HG03565 (cell line): ENCODE measurements around the gene RNF10.
"Not testable (repeated sequence)": the region's sequence is repeated elsewhere in the genome, so short reads cannot be mapped to it uniquely, and the experiment has no call there.

Experiments used
- ATAC-seq: cut with Tn5 transposase; IDR thresholded peaks from one replicate; pipeline ENCODE4 v1.9.1; 2021; ENCODE audit warnings: mild to moderate bottlenecking, moderate library complexity; ENCODE audit not compliant: unreplicated experiment

Gene RNF10

DNA sequence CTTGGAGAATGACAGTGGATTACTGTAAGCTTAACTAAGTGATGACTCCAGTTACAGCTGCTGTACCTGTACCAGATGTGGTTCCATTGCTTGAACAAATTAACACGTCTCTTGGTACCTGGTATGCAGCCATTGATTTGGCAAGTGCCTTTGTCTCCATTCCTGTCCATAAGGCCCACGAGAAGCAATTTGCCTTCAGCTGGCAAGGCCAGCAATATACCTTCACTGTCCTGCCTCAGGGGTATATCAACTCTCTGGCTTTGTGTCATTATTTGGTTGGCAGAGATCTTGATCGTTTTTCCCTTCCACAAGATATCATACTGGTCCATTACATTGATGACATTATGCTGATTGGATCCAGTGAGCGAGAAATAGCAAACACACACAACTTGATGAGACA, 76.4 kb downstream of the RNF10 start:
- ATAC-seq, result no peak

DNA sequence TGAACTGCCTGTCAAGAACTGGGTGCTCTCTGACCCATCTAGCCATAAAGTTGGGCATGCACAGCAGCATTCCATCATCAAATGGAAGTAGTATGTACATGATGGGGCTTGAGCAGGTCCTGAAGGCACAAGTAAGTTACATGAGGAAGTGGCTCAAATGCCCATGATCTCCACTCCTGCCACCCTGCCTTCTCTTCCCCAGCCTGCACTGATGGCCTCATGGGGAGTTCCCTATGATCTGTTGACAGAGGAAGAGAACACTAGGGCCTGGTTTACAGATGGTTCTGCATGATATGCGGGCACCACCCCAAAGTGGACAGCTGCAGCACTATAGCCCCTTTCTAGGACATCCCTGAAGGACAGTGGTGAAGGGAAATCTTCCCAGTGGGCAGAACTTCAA, 77.4 kb downstream of the RNF10 start:
- ATAC-seq, result not testable (repeated sequence)

DNA sequence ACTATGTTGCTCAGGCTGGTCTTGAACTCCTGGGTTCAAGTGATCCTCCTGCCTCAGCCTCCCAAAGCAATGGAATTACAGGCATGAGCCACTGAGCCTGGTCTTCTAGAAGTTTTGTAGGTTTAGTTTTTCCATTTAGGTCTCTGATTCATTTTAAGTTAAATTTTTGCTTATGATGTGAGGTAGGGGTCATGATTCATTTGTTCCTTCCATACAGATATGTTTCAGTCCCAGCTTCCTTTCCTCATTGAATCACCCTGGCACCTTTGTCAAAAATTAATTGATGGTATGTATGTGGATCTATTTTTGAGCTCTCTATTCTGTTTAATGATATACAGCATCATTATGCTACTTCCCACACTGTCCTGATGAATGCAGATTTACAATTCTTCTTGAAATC, 80.7 kb downstream of the RNF10 start:
- ATAC-seq, result no peak

DNA sequence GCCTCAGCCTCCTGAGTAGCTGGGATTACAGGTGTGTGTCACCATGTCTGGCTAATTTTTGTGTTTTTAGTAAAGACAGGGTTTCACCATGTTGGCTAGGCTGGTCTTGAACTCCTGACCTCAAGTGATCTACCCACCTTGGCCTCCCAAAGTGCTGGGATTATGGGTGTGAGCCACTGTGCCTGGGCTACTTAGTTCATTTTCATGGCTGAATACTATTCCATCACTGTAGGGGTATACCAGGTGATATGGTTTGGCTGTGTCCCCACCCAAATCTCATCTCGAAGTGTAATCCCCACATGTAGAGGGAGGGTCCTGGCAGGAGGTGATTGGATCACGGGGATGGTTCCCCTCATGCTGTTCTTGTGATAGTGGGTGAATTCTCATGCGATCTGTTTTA, 83.0 kb downstream of the RNF10 start:
- ATAC-seq, result not testable (repeated sequence)

DNA sequence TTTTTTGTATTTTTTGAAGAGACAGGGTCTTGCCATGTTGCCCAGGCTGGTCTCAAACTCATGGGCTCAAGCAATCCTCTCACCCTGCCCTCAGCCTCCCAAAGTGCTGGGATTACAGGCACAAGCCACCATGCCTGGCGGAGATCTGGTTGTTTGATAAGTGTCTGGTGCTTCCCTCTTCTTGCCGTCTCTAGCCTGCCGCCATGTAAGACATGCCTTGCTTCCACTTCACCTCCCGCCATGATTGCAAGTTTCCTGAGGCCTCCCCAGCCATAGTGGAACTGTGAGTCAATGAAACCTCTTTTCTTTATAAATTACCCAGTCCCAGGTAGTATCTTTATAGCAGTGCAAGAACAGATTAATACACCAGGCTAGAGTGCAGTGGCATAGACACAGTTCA, 83.6 kb downstream of the RNF10 start:
- ATAC-seq, result not testable (repeated sequence)

DNA sequence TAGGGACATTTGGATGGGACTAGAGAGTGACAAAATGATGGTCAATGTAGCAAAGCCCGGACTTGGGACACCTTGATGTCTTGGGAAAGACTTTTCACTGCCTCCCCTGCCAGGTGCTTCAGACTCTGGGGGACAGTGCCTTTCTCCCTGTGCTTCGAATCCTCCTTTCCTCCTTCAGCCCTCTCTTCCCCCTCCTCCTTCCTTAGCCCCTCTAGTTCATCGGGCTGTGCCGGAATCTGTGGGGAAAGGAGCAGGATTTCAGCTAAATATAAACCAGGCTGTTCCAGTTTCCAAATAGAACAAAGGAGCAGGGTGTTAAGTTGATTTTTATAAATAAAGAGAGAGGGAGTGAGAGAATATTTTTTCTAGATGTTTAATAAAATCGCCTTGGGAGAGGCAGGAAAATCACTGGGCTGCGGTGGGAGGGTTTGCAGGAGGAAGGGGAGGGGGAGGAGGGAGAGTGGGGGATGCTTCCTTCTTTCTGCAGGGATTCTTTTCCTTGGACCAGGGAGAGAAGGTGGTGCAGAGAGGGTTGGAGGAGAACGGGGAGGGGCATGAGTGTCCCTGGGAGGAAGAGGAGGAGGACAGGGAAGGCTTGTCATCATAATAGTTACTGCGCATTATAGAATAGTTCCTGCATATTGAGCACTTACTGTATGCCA, 84.9 kb downstream of the RNF10 start:
- no peak for ATAC-seq

DNA sequence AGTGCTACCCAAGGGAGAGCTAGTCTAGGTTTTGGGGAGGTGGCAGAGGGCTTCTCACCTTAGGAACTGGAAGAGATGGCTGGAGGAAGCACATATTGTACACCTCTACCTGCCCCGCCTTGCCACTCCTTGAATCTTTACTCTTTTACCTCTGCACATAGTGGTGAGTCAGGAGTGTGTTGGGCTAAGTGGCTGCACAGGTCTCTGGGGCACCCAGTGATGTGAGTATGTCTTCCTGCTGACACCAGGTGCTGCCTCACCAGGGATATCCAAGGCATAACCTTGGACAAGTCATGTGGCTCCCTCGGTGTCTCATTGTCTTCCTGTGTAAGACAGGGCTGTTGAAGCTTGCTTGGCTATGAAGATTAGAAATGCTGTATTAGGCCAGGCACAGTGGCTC, 86.5 kb downstream of the RNF10 start:
- ATAC-seq, result no peak

DNA sequence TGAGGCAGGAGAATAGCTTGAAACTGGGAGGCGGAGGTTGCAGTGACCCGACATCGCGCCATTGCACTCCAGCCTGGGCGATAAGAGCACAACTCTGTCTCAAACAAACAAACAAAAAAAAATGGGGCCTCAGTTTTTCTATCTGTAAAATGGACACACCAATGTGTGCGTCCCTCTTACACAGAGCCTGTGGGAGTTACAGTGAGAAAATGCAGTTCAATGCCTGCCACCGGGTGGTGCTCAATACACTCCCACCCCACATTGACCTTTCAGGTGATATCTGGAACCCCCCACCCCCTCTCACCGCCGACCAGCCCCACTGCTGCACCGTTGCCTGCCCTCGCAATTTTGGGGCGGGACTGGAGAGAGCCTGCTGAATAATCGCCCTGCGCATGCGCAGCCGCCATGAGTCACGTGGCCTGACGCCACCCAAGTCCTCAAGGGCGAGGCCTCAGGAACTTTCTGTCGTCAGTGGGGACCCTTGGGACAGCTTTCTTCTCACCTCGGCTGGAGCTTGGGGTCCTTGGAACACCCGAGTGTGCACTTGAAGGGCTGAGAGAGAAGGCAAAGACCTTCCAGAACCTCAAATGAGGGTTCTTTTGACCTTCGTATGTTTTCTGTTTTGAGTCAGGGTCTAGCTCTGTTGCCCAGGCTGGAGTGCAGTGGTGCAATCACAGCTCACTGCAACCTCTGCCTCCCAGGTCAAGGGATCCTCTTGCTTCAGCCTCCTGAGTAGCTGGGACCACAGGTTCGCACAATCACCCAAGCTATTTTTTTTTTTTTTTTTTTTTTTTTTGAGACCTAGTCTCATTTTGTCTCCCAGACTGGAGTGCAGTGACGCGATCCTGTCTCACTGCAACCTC, 91.6 kb downstream of the RNF10 start:
- ATAC-seq, result no peak
